PC-3 (cell line): ENCODE measurements around the gene TENM4. TPM values are rescaled to one million over a fixed set of nuclear protein-coding genes. Genes with fewer than 3 reads are reported as not detected.
A peak's percentile ranks its signal among the peaks of the same experiment; 100 is the strongest.

Experiments
- ATAC-seq: fragments of 200-7000 bp; cut with Tn5 transposase; 2 replicates; pipeline ENCODE4 v1.9.1; 2020; ENCODE audit warnings: mild to moderate bottlenecking, moderate library complexity
- BruUV-seq: library from RNA; stranded (reverse); fragments of 400-500 nt; replicated peaks from 2 replicates; lab custom pipeline; 2021; lab: Mats Ljungman, UMichigan
- CTCF ChIA-PET: fragments of 300-600 bp; sonication (Branson Sonifier 250); formaldehyde crosslinking; loops from one replicate; lab custom pipeline; 2022; ENCODE audit warnings: antibody characterized with exemption; lab: Charles Lee
- POLR2A ChIA-PET: fragments of 300-600 bp; sonication (Branson Sonifier 250); formaldehyde crosslinking; loops from one replicate; lab custom pipeline; 2022; ENCODE audit warnings: antibody characterized with exemption; ENCODE audit not compliant: unreplicated experiment; lab: Charles Lee
- DNase-seq: peaks from one replicate; pipeline ENCODE4 v3.0.0-alpha.2; 2015
- H2AFZ ChIP-seq: fragments of 300-600 bp; sonication (generic); 2 replicates; pipeline ENCODE4 v1.6.0; 2016; ENCODE audit warnings: antibody characterized with exemption, low read length
- H3F3A ChIP-seq: fragments of 300-600 bp; sonication (generic); one replicate; pipeline ENCODE4 v1.6.0; 2017; ENCODE audit warnings: antibody characterized with exemption, low read length, control low read depth, mild to moderate bottlenecking; ENCODE audit not compliant: unreplicated experiment
- H3K27ac ChIP-seq: fragments of 300-600 bp; sonication (generic); 2 replicates; pipeline ENCODE4 v1.5.1; 2016; ENCODE audit warnings: mild to moderate bottlenecking, low read length
- H3K27me3 ChIP-seq: fragments of 300-600 bp; sonication (generic); 2 replicates; pipeline ENCODE4 v1.6.1; 2016; ENCODE audit warnings: low read length, mixed read lengths
- H3K36me3 ChIP-seq: fragments of 300-600 bp; sonication (generic); 2 replicates; pipeline ENCODE4 v1.6.1; 2016; ENCODE audit warnings: low read depth, mixed run types, low read length, mixed read lengths
- H3K4me1 ChIP-seq: fragments of 300-600 bp; sonication (generic); 2 replicates; pipeline ENCODE4 v1.5.1; 2016; ENCODE audit warnings: low read length; ENCODE audit not compliant: insufficient read depth
- H3K4me2 ChIP-seq: fragments of 300-600 bp; sonication (generic); 2 replicates; pipeline ENCODE4 v1.6.0; 2016; ENCODE audit warnings: low read length
- H3K4me3 ChIP-seq: fragments of 300-600 bp; sonication (generic); 2 replicates; pipeline ENCODE4 v1.5.1; 2016; ENCODE audit warnings: mild to moderate bottlenecking, low read length, mixed read lengths
- H3K79me2 ChIP-seq: fragments of 300-600 bp; sonication (generic); 2 replicates; pipeline ENCODE4 v1.6.1; 2017; ENCODE audit warnings: low read length, mixed read lengths
- H3K9ac ChIP-seq: fragments of 300-600 bp; sonication (generic); 2 replicates; pipeline ENCODE4 v1.6.0; 2016; ENCODE audit warnings: mild to moderate bottlenecking, low read length
- H3K9me2 ChIP-seq: fragments of 300-600 bp; sonication (generic); replicated peaks from 2 replicates; pipeline ENCODE4 v1.6.1; 2016; ENCODE audit warnings: mixed run types, low read length, mixed read lengths
- H3K9me3 ChIP-seq: fragments of 300-600 bp; sonication (generic); 2 replicates; pipeline ENCODE4 v1.6.1; 2016; ENCODE audit warnings: low read length, mixed read lengths
- H4K20me1 ChIP-seq: fragments of 300-600 bp; sonication (generic); 2 replicates; pipeline ENCODE4 v1.6.1; 2016; ENCODE audit warnings: low read length, mixed read lengths
- CTCF ChIP-seq: fragments of 300-600 bp; sonication (generic); conservative IDR thresholded peaks from 2 replicates; pipeline ENCODE4 v1.5.1; 2017; ENCODE audit warnings: antibody characterized with exemption, low read depth, mild to moderate bottlenecking, low read length
- EZH2 ChIP-seq: fragments of 300-600 bp; sonication (generic); IDR thresholded peaks from one replicate; pipeline ENCODE4 v1.6.1; 2017; ENCODE audit warnings: antibody characterized with exemption, mild to moderate bottlenecking, low read length; ENCODE audit not compliant: unreplicated experiment
- EZH2phosphoT487 ChIP-seq: fragments of 300-600 bp; sonication (generic); IDR thresholded peaks from 2 replicates; pipeline ENCODE4 v1.6.1; 2018; ENCODE audit warnings: mild to moderate bottlenecking, antibody characterized with exemption, low read length, borderline replicate concordance
- intact Hi-C: fragments of 100-400 bp; cut with micrococcal nuclease; formaldehyde crosslinking; loops from 2 replicates; pipeline ENCODE4 v1.9.0; 2023
- total RNA-seq: library from RNA; depleted of rRNA; stranded (reverse); fragments of >200 nt; gene quantifications from 2 replicates; pipeline ENCODE4 v1.2.3, GENCODE V29; 2014

The TENM4 gene
- total RNA-seq, 1 experiment from 2014 or later, result 19.7 TPM

GRCh38 chr11:78868563-78868962 lies 572.3 kb downstream of the TENM4 start:
- Histone ChIP-seq H3K79me2 (no peaks in the 10 kb centered on the region), H3K4me1 (no peaks in the 10 kb centered on the region; the same call in 1 of the 2 replicates), H3K9me2 (no peaks in the 10 kb centered on the region), H3K27me3 (no peaks in the 10 kb centered on the region), H3F3A (no peaks in the 10 kb centered on the region), H3K4me2 (no peak overlapping the region), H4K20me1 (no peaks in the 10 kb centered on the region), H2AFZ (no peak overlapping the region), H3K9ac (no peak overlapping the region), H3K4me3 (no peak overlapping the region), H3K36me3 (no peaks in the 10 kb centered on the region), H3K9me3 (no peaks in the 10 kb centered on the region), H3K27ac (no peak overlapping the region)
- ChIA-PET CTCF (no interaction called here), POLR2A (no interaction called here)
- ATAC-seq, result no peak
- intact Hi-C loops, result no loop called here
- no peak for TF ChIP-seq EZH2phosphoT487
- TF ChIP-seq CTCF, result no peak
- no peak for TF ChIP-seq EZH2
- BruUV-seq, result no TSS peak
- DNase-seq, result no peak

GRCh38 chr11:78860720-78861422 lies 580.0 kb downstream of the TENM4 start:
- no peak overlapping the region for H2AFZ ChIP-seq
- no peaks in the 10 kb centered on the region for H3K27me3 ChIP-seq
- H3K79me2 ChIP-seq, result no peaks in the 10 kb centered on the region
- TF ChIP-seq CTCF, result no peak
- no peak for TF ChIP-seq EZH2phosphoT487
- no peak for TF ChIP-seq EZH2
- no peak overlapping the region for H3K27ac ChIP-seq
- H3K9me2 ChIP-seq, result no peaks in the 10 kb centered on the region
- H3K4me3 ChIP-seq, result no peak overlapping the region
- no peaks in the 10 kb centered on the region for H3K9me3 ChIP-seq
- ChIA-PET CTCF (interaction anchor here (0.6 kb wide), 1 partner anchor 107 kb away, joined by 3 read pairs; no protein-coding TSS in a partner anchor), POLR2A (no interaction called here)
- H3K4me1 ChIP-seq, result no peaks in the 10 kb centered on the region
- H4K20me1 ChIP-seq, result no peaks in the 10 kb centered on the region
- H3F3A ChIP-seq, result no peaks in the 10 kb centered on the region
- DNase-seq (peak; percentile 51), ATAC-seq (no peak)
- no peak overlapping the region for H3K9ac ChIP-seq
- no peak overlapping the region for H3K4me2 ChIP-seq
- intact Hi-C loops, result no loop called here
- no TSS peak for BruUV-seq
- H3K36me3 ChIP-seq, result no peaks in the 10 kb centered on the region

GRCh38 chr11:78857688-78858087 lies 583.1 kb downstream of the TENM4 start:
- H3K4me2 ChIP-seq, result no peak overlapping the region
- no peaks in the 10 kb centered on the region for H3K36me3 ChIP-seq
- H3K4me3 ChIP-seq, result no peak overlapping the region
- ChIA-PET CTCF (no interaction called here), POLR2A (no interaction called here)
- no TSS peak for BruUV-seq
- no peaks in the 10 kb centered on the region for H3K27me3 ChIP-seq
- DNase-seq, result peak; percentile 45
- no peaks in the 10 kb centered on the region for H3K9me2 ChIP-seq
- intact Hi-C loops, result no loop called here
- no peaks in the 10 kb centered on the region for H3F3A ChIP-seq
- H2AFZ ChIP-seq, result no peak overlapping the region
- H3K9me3 ChIP-seq, result no peaks in the 10 kb centered on the region
- TF ChIP-seq EZH2 (no peak), EZH2phosphoT487 (no peak), CTCF (no peak)
- no peaks in the 10 kb centered on the region for H4K20me1 ChIP-seq
- H3K27ac ChIP-seq, result no peak overlapping the region
- H3K9ac ChIP-seq, result no peak overlapping the region
- no peak for ATAC-seq
- H3K4me1 ChIP-seq, result 0 out of 2 replicates have a peak, but pooled peaks cover under 1% of the 10 kb centered on the region
- H3K79me2 ChIP-seq, result no peaks in the 10 kb centered on the region
